ENCODE data around the gene TNRC6C. TPM values are rescaled to one million over a fixed set of nuclear protein-coding genes. Genes with fewer than 3 reads are reported as not detected.

Gene TNRC6C
- total and polyA plus RNA-seq, 9 of the 15 experiments (the other 6 are each of a cell fraction or from before 2014, with no cell fraction given) = 0.20 to 4.9 (median 2.3) TPM

- TF ChIP-seq ZNF639 (CRISPR knock-in tag; conservative IDR thresholded peaks at IDR 0.05 in 1 of 2, IDR thresholded peaks at IDR 0.05 in 1 of 2) (no peak), NFIC (IDR thresholded peaks at IDR 0.05) (0 out of 2 replicates have a peak, but pooled peaks have one; percentile 13), CBFB (CRISPR knock-in tag; IDR thresholded peaks at IDR 0.05) (0 out of 2 replicates have a peak, but pooled peaks have one; percentile 35), ZNF592 (IDR thresholded peaks at IDR 0.05) (peak; percentile 77), ETV5 (CRISPR knock-in tag; IDR thresholded peaks at IDR 0.05; ENCODE audit: low read depth) (0 out of 2 replicates have a peak, but pooled peaks have one; percentile 20), RUNX1 (IDR thresholded peaks at IDR 0.05; ENCODE audit: low read depth) (no peak), ZNF583 (CRISPR knock-in tag; IDR thresholded peaks at IDR 0.05) (no peak), GATAD2A (IDR thresholded peaks at IDR 0.05) (no peak), ATF7 (IDR thresholded peaks at IDR 0.05) (no peak), ADNP (tag; IDR thresholded peaks at IDR 0.05) (peak; percentile 92), PKNOX1 (IDR thresholded peaks at IDR 0.05) (peak; percentile 34; the same call in 1 of the 2 replicates), TRIM24 (IDR thresholded peaks at IDR 0.05) (no peak), ATF3 (IDR thresholded peaks at IDR 0.05) (no peak), ATF3 (CRISPR knock-in tag; conservative IDR thresholded peaks at IDR 0.05) (no peak), CREB1 (IDR thresholded peaks at IDR 0.05) (no peak), CREB1 (CRISPR knock-in tag; IDR thresholded peaks at IDR 0.05) (no peak), HMG20B (CRISPR knock-in tag; IDR thresholded peaks at IDR 0.05) (no peak), JUND (IDR thresholded peaks at IDR 0.05; ENCODE audit: borderline replicate concordance, low read depth, low read length) (0 out of 2 replicates have a peak, but pooled peaks have one; percentile 23), JUND (tag; IDR thresholded peaks at IDR 0.05; ENCODE audit: borderline replicate concordance, low read depth, low read length) (no peak; the same call in 2 of the 3 replicates), ZFP1 (CRISPR knock-in tag; IDR thresholded peaks at IDR 0.05) (no peak), SAFB (IDR thresholded peaks at IDR 0.05; ENCODE audit: borderline replicate concordance, low read depth, low read length) (no peak)
These were observed 175.7 kb downstream of the TNRC6C start (continued) for GRCh38 chr17:78133971-78134898.
